ENCODE results near the gene MARCHF11. TPM values are rescaled to one million over a fixed set of nuclear protein-coding genes. Genes with fewer than 3 reads are reported as not detected.

Gene MARCHF11
- total and polyA plus RNA-seq, 11 donors = 0.36 to 7.1 (median 2.3) TPM

- H3K9me3 ChIP-seq = no peaks in the 10 kb centered on the region
- DNase-seq (no peak), ATAC-seq (no peak)
- no peaks in the 10 kb centered on the region for H3K27me3 ChIP-seq
- no peak overlapping the region for H3K27ac ChIP-seq
- intact Hi-C loops (cut with DNase I) = no loop called here
- no peaks in the 10 kb centered on the region for H3K4me1 ChIP-seq
- no peak for TF ChIP-seq POLR2A (IDR thresholded peaks at IDR 0.05)
- TF ChIP-seq CTCF (IDR thresholded peaks at IDR 0.05) = no peak
- no peak overlapping the region for H3K4me3 ChIP-seq
- 56 to 83% (median 72%) methylated on average over 2 of the region's 2 CpGs for WGBS, 4 donors
- H3K36me3 ChIP-seq = no peaks in the 10 kb centered on the region
Observed at GRCh38 chr5:16072616-16073015, 107.0 kb downstream of the MARCHF11 start.

- DNase-seq = no peak
- no peak for ATAC-seq
- H3K36me3 ChIP-seq = no peaks in the 10 kb centered on the region
- intact Hi-C loops (cut with DNase I) = no loop called here
- H3K27ac ChIP-seq = no peak overlapping the region
- H3K4me1 ChIP-seq = no peaks in the 10 kb centered on the region
- no peaks in the 10 kb centered on the region for H3K27me3 ChIP-seq
- no peaks in the 10 kb centered on the region for H3K9me3 ChIP-seq
- H3K4me3 ChIP-seq = no peak overlapping the region
- WGBS, 4 donors = 85 to 88% (median 87%) methylated on average over 7 of the region's 7 CpGs
- TF ChIP-seq POLR2A (IDR thresholded peaks at IDR 0.05) = no peak
- TF ChIP-seq CTCF (IDR thresholded peaks at IDR 0.05) = no peak
Observed at GRCh38 chr5:16067415-16067814, 112.2 kb downstream of the MARCHF11 start.

GRCh38 chr5:16066810-16067209 lies 112.8 kb downstream of the MARCHF11 start:
- H3K36me3 ChIP-seq = no peaks in the 10 kb centered on the region
- DNase-seq (no peak), ATAC-seq (no peak)
- TF ChIP-seq CTCF (IDR thresholded peaks at IDR 0.05) = no peak
- TF ChIP-seq POLR2A (IDR thresholded peaks at IDR 0.05) = no peak
- WGBS, 4 donors = 58 to 64% (median 61%) methylated on average over 2 of the region's 2 CpGs
- H3K27me3 ChIP-seq = no peaks in the 10 kb centered on the region
- H3K27ac ChIP-seq = no peak overlapping the region
- no peak overlapping the region for H3K4me3 ChIP-seq
- intact Hi-C loops (cut with DNase I) = no loop called here
- H3K9me3 ChIP-seq = no peaks in the 10 kb centered on the region
- H3K4me1 ChIP-seq = no peaks in the 10 kb centered on the region

- no peaks in the 10 kb centered on the region for H3K27me3 ChIP-seq
- 82 to 85% (median 84%) methylated on average over 2 of the region's 2 CpGs for WGBS, 4 donors
- TF ChIP-seq POLR2A (IDR thresholded peaks at IDR 0.05) = no peak
- TF ChIP-seq CTCF (IDR thresholded peaks at IDR 0.05) = no peak
- intact Hi-C loops (cut with DNase I) = no loop called here
- no peak for DNase-seq
- ATAC-seq = no peak
- no peaks in the 10 kb centered on the region for H3K36me3 ChIP-seq
- H3K4me1 ChIP-seq = no peaks in the 10 kb centered on the region
- H3K4me3 ChIP-seq = no peak overlapping the region
- no peak overlapping the region for H3K27ac ChIP-seq
- H3K9me3 ChIP-seq = no peaks in the 10 kb centered on the region
Observed at GRCh38 chr5:16066320-16066719, 113.3 kb downstream of the MARCHF11 start.
